ENCODE results near the gene MPPED2.

The MPPED2 gene

DNA sequence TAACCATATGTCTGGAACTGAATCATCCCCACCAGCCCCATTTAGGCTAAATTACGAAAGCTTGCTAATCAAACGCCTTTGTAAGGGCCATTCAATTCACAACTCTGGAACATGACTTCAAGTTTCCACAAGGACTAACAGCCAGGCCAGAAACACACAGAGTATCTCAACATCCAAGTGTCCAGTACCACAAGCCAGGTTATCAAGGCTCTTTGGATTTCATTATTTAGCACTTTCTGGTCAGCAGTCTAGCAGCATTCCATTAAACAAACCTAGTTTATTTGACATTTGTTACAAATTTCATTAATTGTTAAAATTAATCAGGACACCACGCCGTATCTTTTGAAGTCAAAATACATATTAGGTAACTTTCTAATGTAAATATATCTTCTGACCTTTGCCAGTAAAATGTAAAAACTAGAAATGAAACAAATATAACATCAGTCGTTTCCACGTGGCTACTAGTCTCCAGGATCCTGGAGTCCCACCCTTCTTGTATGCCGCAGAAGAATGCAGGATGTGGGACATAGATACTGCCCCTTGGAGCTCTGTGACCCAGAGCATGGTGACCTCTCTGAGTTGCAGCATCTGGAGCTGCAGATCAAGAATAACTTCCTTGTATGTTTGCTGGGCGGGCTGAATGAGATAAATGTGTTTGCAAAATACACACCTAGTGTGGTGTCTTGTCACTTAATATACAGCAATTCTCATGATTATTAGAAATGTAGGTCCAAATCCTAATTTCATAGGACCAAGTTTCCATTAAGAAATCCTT lies 64.7 kb downstream of the MPPED2 start:
- no peak for TF ChIP-seq POLR2AphosphoS5 (IDR thresholded peaks at IDR 0.05; ENCODE audit: low read depth)
- TF ChIP-seq, protein P1, sequence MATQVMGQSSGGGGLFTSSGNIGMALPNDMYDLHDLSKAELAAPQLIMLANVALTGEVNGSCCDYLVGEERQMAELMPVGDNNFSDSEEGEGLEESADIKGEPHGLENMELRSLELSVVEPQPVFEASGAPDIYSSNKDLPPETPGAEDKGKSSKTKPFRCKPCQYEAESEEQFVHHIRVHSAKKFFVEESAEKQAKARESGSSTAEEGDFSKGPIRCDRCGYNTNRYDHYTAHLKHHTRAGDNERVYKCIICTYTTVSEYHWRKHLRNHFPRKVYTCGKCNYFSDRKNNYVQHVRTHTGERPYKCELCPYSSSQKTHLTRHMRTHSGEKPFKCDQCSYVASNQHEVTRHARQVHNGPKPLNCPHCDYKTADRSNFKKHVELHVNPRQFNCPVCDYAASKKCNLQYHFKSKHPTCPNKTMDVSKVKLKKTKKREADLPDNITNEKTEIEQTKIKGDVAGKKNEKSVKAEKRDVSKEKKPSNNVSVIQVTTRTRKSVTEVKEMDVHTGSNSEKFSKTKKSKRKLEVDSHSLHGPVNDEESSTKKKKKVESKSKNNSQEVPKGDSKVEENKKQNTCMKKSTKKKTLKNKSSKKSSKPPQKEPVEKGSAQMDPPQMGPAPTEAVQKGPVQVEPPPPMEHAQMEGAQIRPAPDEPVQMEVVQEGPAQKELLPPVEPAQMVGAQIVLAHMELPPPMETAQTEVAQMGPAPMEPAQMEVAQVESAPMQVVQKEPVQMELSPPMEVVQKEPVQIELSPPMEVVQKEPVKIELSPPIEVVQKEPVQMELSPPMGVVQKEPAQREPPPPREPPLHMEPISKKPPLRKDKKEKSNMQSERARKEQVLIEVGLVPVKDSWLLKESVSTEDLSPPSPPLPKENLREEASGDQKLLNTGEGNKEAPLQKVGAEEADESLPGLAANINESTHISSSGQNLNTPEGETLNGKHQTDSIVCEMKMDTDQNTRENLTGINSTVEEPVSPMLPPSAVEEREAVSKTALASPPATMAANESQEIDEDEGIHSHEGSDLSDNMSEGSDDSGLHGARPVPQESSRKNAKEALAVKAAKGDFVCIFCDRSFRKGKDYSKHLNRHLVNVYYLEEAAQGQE (IDR thresholded peaks at IDR 0.05; ENCODE audit: insufficient replicate concordance, low read depth), result no peak
- TF ChIP-seq GABPA (IDR thresholded peaks at IDR 0.05; ENCODE audit: low read depth), result no peak
- TF ChIP-seq SPI1 (IDR thresholded peaks at IDR 0.05; ENCODE audit: borderline replicate concordance, low read depth), result no peak
- TF ChIP-seq, protein P2, sequence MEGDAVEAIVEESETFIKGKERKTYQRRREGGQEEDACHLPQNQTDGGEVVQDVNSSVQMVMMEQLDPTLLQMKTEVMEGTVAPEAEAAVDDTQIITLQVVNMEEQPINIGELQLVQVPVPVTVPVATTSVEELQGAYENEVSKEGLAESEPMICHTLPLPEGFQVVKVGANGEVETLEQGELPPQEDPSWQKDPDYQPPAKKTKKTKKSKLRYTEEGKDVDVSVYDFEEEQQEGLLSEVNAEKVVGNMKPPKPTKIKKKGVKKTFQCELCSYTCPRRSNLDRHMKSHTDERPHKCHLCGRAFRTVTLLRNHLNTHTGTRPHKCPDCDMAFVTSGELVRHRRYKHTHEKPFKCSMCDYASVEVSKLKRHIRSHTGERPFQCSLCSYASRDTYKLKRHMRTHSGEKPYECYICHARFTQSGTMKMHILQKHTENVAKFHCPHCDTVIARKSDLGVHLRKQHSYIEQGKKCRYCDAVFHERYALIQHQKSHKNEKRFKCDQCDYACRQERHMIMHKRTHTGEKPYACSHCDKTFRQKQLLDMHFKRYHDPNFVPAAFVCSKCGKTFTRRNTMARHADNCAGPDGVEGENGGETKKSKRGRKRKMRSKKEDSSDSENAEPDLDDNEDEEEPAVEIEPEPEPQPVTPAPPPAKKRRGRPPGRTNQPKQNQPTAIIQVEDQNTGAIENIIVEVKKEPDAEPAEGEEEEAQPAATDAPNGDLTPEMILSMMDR (IDR thresholded peaks at IDR 0.05; ENCODE audit: insufficient read depth, low read length), result no peak
- H3K27me3 ChIP-seq (ENCODE audit: insufficient read depth, poor library complexity, severe bottlenecking), result no peaks in the 10 kb centered on the region
- H3K27ac ChIP-seq (replicated peaks), result no peak overlapping the region
- no peak for DNase-seq (ENCODE audit: low read depth in 1 of 2, low spot score in 1 of 2)
- H3K4me3 ChIP-seq (replicated peaks; ENCODE audit: insufficient read depth, low read length), result no peak overlapping the region

DNA sequence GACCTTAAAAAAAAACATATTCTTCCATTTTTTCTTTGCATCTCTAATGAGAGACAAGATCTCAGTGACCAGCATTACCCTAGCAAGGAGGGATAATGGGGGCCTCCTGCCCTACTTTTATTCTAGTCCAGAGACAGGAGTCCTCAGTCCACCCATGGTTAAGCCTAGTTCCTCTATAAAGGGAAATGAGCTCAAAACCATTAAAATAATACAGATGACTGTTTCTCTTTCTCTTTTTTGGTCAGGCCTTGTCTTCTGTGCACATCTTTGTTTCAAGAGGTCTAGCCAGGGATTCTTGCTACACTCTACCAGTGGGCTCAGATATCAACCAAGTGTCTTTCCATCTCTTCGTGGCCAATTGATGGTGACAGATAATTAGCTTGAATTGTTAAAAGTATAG lies 73.1 kb downstream of the MPPED2 start:
- no peak overlapping the region for H3K4me3 ChIP-seq (replicated peaks; ENCODE audit: insufficient read depth, low read length)
- H3K27ac ChIP-seq (replicated peaks), result no peak overlapping the region
- H3K27me3 ChIP-seq (ENCODE audit: insufficient read depth, poor library complexity, severe bottlenecking), result no peaks in the 10 kb centered on the region
- TF ChIP-seq, protein P1 (IDR thresholded peaks at IDR 0.05; ENCODE audit: insufficient replicate concordance, low read depth), result no peak
- no peak for TF ChIP-seq GABPA (IDR thresholded peaks at IDR 0.05; ENCODE audit: low read depth)
- TF ChIP-seq, protein P2 (IDR thresholded peaks at IDR 0.05; ENCODE audit: insufficient read depth, low read length), result no peak
- no peak for TF ChIP-seq SPI1 (IDR thresholded peaks at IDR 0.05; ENCODE audit: borderline replicate concordance, low read depth)
- TF ChIP-seq POLR2AphosphoS5 (IDR thresholded peaks at IDR 0.05; ENCODE audit: low read depth), result no peak
- DNase-seq (ENCODE audit: low read depth in 1 of 2, low spot score in 1 of 2), result no peak

DNA sequence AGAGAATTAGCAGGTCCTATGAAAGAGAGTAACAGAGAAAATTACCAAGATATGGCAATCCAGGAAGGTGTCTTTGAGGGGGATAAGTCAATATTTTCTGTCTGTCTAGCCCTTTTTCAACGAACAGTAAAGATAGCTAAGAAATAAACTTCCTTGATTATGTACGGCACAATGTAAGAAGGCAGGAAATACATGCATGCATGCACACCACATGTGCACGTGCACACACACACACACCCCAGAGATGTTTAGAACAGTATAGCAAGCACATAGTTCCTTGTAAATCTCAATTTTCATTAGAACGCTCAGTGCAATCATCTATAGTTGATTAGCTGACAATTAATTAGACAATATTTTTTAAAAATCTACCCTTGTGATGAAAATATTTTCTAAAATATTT lies 74.7 kb downstream of the MPPED2 start:
- H3K27ac ChIP-seq (replicated peaks), result no peak overlapping the region
- H3K27me3 ChIP-seq (ENCODE audit: insufficient read depth, poor library complexity, severe bottlenecking), result no peaks in the 10 kb centered on the region
- no peak for TF ChIP-seq SPI1 (IDR thresholded peaks at IDR 0.05; ENCODE audit: borderline replicate concordance, low read depth)
- no peak for TF ChIP-seq POLR2AphosphoS5 (IDR thresholded peaks at IDR 0.05; ENCODE audit: low read depth)
- TF ChIP-seq, protein P2 (IDR thresholded peaks at IDR 0.05; ENCODE audit: insufficient read depth, low read length), result no peak
- no peak for TF ChIP-seq GABPA (IDR thresholded peaks at IDR 0.05; ENCODE audit: low read depth)
- TF ChIP-seq, protein P1 (IDR thresholded peaks at IDR 0.05; ENCODE audit: insufficient replicate concordance, low read depth), result no peak
- no peak overlapping the region for H3K4me3 ChIP-seq (replicated peaks; ENCODE audit: insufficient read depth, low read length)
- no peak for DNase-seq (ENCODE audit: low read depth in 1 of 2, low spot score in 1 of 2)

All from HL-60 (cell line).